ENCODE results near the gene TADA2A. TPM values are rescaled to one million over a fixed set of nuclear protein-coding genes. Genes with fewer than 3 reads are reported as not detected.
"Not testable (repeated sequence)": the region's sequence is repeated elsewhere in the genome, so short reads cannot be mapped to it uniquely, and the experiment has no call there.

The TADA2A gene
- polyA plus RNA-seq, 2 of the 4 experiments (the other 2 are of a cell fraction): 9.9 to 27.1 TPM

DNA sequence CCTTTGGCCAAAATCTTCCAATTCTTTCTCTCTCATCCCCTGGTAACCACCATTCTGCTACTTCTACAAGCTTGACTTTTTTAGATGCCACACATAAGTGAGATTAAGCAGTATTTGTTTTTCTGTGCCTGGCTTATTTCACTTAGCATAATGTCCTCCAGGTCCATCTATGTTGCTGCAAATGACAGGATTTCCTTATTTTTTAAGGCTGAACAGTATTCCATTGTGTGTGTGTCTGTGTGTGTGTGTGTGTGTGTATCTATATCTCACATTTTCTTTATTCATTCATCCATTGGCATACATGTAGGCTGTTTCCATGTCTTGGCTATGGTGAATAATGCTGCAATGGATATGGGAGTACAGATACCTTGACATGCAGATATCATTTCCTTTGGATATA lies 6.2 kb upstream of the TADA2A start:
- CTCF ChIA-PET: interaction anchor here (0.7 to 1.8 kb wide), 4 partner anchors 24 to 28 kb away, joined by 4 to 5 read pairs (median 4); partner anchors contain the start of gene C17orf78
- FAIRE-seq: no peak
- Histone ChIP-seq H3K4me3 (no peak overlapping the region), H3K4me2 (no peak overlapping the region), H3K27ac (no peak overlapping the region), H3K9me3 (no peaks in the 10 kb centered on the region), H3K4me1 (peaks cover 16% of the 10 kb centered on the region)
- ATAC-seq: no peak
- POLR2A ChIA-PET: no interaction called here
- TF ChIP-seq PHF8 (IDR thresholded peaks at IDR 0.05; ENCODE audit: borderline replicate concordance, low read depth) (no peak), HOXA7 (CRISPR knock-in tag; IDR thresholded peaks at IDR 0.05) (0 out of 2 replicates have a peak, but pooled peaks have one; percentile 36)
- DNase-seq (ENCODE audit: low read depth in 1 of 2, low spot score in 1 of 2): no peak

DNA sequence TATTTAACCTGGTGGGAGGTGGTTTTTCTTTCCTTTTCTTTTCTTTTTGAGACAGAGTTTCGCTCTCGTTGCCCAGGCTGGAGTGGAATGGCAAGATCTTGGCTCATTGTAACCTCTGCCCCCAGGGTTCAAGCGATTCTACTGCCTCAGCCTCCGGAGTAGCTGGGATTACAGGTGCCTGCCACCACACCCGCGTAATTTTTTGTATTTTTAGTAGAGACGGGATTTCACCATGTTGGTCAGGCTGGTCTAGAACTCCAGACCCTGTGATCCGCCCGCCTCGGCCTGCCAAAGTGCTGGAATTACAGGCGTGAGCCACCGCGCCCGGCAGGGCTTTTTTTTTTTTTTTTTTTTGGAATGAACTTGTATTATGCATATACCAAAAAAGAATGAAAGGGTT lies 1.2 kb upstream of the TADA2A start:
- POLR2A ChIA-PET; ATAC-seq; FAIRE-seq; DNase-seq (ENCODE audit: low read depth in 1 of 2, low spot score in 1 of 2); H3K9me3 ChIP-seq: not testable (repeated sequence)
- H3K27ac ChIP-seq: peak overlapping the region; percentile 91 to 98
- 16% methylated on average over 14 of the region's 14 CpGs for WGBS (ENCODE audit: missing lambda C conversion rate)
- CTCF ChIA-PET: interaction anchor here (1.0 to 4.6 kb wide), 5 partner anchors 16 to 291 kb away, joined by 3 to 33 read pairs (median 4); no protein-coding TSS in a partner anchor
- H3K4me3 ChIP-seq: peak overlapping the region; percentile 76
- H3K4me2 ChIP-seq: peak overlapping the region; percentile 75
- H3K4me1 ChIP-seq: peaks cover 16% of the 10 kb centered on the region; the same call in 2 of the 3 replicates

DNA sequence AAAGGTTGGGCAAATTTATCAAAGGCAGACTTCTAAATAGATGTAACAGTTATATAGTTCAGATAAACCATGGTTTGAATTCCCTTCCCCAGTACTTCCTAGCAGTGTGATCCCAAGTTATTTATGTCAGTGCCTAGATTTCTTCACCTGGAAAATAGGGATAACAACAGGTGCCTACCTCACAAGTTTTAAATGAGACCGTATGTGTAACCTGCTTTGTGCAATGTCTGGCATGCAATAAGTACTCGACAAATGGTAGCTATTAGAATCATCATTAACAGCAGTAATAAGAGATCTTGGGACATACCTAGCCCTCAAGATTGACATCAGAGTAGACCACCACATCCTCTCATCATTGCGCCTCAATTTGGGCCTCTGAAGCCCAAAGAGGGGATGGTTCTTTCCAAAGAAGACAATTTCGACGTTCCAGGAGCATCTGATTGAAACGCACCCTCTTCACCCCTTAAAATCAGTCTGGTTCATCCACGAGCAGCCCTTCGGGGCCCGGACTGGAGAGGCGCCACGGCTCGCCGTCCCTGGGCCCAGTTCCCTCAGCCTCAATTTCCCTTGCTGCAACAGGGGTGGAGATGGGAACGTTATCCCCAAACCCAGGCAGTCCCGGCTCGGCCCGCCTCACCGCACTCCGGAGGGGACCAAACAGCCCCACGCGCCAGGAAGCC lies 591 bp upstream of the TADA2A start:
- ChIA-PET POLR2A (no interaction called here), CTCF (interaction anchor here (1.0 to 4.6 kb wide), 4 partner anchors 32 to 291 kb away, joined by 3 to 33 read pairs (median 4); no protein-coding TSS in a partner anchor)
- H3K4me1 ChIP-seq: peaks cover 16% of the 10 kb centered on the region; the same call in 2 of the 3 replicates
- peak overlapping the region; percentile 91 to 98 for H3K27ac ChIP-seq
- FAIRE-seq (no peak), ATAC-seq (peak; percentile 62 to 70), DNase-seq (ENCODE audit: low read depth in 1 of 2, low spot score in 1 of 2) (peak in 1 of 2 experiments; percentile 22)
- peak overlapping the region; percentile 75 for H3K4me2 ChIP-seq
- H3K4me3 ChIP-seq: peak overlapping the region; percentile 76
- WGBS (ENCODE audit: missing lambda C conversion rate): under 1% methylated on average over 13 of the region's 21 CpGs
- TF ChIP-seq RAD21 (conservative IDR thresholded peaks at IDR 0.05 in 1 of 2, IDR thresholded peaks at IDR 0.05 in 1 of 2): no peak
- no peak for TF ChIP-seq HDAC2 (IDR thresholded peaks at IDR 0.05)
- TF ChIP-seq FOSB (CRISPR knock-in tag; IDR thresholded peaks at IDR 0.05): no peak
- TF ChIP-seq, protein P1, sequence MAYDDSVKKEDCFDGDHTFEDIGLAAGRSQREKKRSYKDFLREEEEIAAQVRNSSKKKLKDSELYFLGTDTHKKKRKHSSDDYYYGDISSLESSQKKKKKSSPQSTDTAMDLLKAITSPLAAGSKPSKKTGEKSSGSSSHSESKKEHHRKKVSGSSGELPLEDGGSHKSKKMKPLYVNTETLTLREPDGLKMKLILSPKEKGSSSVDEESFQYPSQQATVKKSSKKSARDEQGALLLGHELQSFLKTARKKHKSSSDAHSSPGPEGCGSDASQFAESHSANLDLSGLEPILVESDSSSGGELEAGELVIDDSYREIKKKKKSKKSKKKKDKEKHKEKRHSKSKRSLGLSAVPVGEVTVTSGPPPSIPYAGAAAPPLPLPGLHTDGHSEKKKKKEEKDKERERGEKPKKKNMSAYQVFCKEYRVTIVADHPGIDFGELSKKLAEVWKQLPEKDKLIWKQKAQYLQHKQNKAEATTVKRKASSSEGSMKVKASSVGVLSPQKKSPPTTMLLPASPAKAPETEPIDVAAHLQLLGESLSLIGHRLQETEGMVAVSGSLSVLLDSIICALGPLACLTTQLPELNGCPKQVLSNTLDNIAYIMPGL (CRISPR knock-in tag; IDR thresholded peaks at IDR 0.05; ENCODE audit: borderline replicate concordance): no peak
- TF ChIP-seq, protein P2, sequence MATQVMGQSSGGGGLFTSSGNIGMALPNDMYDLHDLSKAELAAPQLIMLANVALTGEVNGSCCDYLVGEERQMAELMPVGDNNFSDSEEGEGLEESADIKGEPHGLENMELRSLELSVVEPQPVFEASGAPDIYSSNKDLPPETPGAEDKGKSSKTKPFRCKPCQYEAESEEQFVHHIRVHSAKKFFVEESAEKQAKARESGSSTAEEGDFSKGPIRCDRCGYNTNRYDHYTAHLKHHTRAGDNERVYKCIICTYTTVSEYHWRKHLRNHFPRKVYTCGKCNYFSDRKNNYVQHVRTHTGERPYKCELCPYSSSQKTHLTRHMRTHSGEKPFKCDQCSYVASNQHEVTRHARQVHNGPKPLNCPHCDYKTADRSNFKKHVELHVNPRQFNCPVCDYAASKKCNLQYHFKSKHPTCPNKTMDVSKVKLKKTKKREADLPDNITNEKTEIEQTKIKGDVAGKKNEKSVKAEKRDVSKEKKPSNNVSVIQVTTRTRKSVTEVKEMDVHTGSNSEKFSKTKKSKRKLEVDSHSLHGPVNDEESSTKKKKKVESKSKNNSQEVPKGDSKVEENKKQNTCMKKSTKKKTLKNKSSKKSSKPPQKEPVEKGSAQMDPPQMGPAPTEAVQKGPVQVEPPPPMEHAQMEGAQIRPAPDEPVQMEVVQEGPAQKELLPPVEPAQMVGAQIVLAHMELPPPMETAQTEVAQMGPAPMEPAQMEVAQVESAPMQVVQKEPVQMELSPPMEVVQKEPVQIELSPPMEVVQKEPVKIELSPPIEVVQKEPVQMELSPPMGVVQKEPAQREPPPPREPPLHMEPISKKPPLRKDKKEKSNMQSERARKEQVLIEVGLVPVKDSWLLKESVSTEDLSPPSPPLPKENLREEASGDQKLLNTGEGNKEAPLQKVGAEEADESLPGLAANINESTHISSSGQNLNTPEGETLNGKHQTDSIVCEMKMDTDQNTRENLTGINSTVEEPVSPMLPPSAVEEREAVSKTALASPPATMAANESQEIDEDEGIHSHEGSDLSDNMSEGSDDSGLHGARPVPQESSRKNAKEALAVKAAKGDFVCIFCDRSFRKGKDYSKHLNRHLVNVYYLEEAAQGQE (IDR thresholded peaks at IDR 0.05): no peak
- TF ChIP-seq CEBPB (IDR thresholded peaks at IDR 0.05): no peak
- TF ChIP-seq, protein P3, sequence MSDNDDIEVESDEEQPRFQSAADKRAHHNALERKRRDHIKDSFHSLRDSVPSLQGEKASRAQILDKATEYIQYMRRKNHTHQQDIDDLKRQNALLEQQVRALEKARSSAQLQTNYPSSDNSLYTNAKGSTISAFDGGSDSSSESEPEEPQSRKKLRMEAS (IDR thresholded peaks at IDR 0.05): peak; percentile 76; the same call in 1 of the 2 replicates
- TF ChIP-seq, protein P4, sequence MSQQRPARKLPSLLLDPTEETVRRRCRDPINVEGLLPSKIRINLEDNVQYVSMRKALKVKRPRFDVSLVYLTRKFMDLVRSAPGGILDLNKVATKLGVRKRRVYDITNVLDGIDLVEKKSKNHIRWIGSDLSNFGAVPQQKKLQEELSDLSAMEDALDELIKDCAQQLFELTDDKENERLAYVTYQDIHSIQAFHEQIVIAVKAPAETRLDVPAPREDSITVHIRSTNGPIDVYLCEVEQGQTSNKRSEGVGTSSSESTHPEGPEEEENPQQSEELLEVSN (IDR thresholded peaks at IDR 0.05; ENCODE audit: borderline replicate concordance, low read depth): 0 out of 2 replicates have a peak, but pooled peaks have one; percentile 40
- TF ChIP-seq ZC3H11A (IDR thresholded peaks at IDR 0.05): no peak
- TF ChIP-seq HEYL (CRISPR knock-in tag; IDR thresholded peaks at IDR 0.05): no peak
- no peak for TF ChIP-seq SREBF2 (IDR thresholded peaks at IDR 0.05)
- no peak for TF ChIP-seq RCOR1 (IDR thresholded peaks at IDR 0.05; ENCODE audit: low read depth, low read length)
- TF ChIP-seq EHF (CRISPR knock-in tag; IDR thresholded peaks at IDR 0.05): no peak
- TF ChIP-seq TFCP2L1 (CRISPR knock-in tag; IDR thresholded peaks at IDR 0.05): no peak
- TF ChIP-seq ZFP36 (IDR thresholded peaks at IDR 0.05; ENCODE audit: borderline replicate concordance, partially characterized antibody): no peak
- TF ChIP-seq, protein P5, sequence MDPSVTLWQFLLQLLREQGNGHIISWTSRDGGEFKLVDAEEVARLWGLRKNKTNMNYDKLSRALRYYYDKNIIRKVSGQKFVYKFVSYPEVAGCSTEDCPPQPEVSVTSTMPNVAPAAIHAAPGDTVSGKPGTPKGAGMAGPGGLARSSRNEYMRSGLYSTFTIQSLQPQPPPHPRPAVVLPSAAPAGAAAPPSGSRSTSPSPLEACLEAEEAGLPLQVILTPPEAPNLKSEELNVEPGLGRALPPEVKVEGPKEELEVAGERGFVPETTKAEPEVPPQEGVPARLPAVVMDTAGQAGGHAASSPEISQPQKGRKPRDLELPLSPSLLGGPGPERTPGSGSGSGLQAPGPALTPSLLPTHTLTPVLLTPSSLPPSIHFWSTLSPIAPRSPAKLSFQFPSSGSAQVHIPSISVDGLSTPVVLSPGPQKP (IDR thresholded peaks at IDR 0.05; ENCODE audit: low read depth, low read length): no peak
- no peaks in the 10 kb centered on the region for H3K9me3 ChIP-seq

DNA sequence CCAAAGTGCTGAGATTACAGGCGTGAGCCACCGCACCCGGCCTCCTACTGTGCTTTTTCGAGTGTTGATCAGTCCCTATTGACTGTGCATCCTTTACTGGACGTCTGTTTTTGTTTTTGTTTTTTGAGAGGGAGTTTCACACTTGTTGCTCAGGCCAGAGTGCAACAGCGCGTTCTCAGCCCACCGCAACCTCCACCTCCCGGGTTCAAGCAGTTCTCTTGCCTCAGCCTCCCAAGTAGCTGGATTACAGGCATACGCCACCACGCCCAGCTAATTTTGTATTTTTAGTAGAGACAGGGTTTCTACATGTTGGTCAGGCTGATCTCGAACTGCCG lies 1.4 kb downstream of the TADA2A start:
- ATAC-seq; H3K9me3 ChIP-seq; DNase-seq (ENCODE audit: low read depth in 1 of 2, low spot score in 1 of 2); FAIRE-seq: not testable (repeated sequence)
- CTCF ChIA-PET: interaction anchor here (0.8 to 2.9 kb wide), 4 partner anchors 29 to 38 kb away, joined by 3 to 12 read pairs (median 3); no protein-coding TSS in a partner anchor
- H3K4me1 ChIP-seq: peaks cover 16% of the 10 kb centered on the region; the same call in 2 of the 3 replicates
- H3K4me3 ChIP-seq: peak overlapping the region; percentile 76; the same call in 2 of the 3 replicates
- POLR2A ChIA-PET: interaction anchor here (1.4 to 1.5 kb wide), 3 partner anchors 22 to 42 kb away, joined by 3 to 9 read pairs (median 9); no protein-coding TSS in a partner anchor
- peak overlapping the region; percentile 91 to 98; a peak in 4 of 6 replicates for H3K27ac ChIP-seq
- WGBS (ENCODE audit: missing lambda C conversion rate): 95% methylated on average over 13 of the region's 13 CpGs
- peak overlapping the region; percentile 75 for H3K4me2 ChIP-seq
